DMS79 (cell line): Measurements from ENCODE around the gene PPP6R2.

ENCODE experiments used
- DNase-seq: peaks from one replicate; lab custom pipeline; 2025; lab: John Stamatoyannopoulos, UW

PPP6R2 gene

DNA sequence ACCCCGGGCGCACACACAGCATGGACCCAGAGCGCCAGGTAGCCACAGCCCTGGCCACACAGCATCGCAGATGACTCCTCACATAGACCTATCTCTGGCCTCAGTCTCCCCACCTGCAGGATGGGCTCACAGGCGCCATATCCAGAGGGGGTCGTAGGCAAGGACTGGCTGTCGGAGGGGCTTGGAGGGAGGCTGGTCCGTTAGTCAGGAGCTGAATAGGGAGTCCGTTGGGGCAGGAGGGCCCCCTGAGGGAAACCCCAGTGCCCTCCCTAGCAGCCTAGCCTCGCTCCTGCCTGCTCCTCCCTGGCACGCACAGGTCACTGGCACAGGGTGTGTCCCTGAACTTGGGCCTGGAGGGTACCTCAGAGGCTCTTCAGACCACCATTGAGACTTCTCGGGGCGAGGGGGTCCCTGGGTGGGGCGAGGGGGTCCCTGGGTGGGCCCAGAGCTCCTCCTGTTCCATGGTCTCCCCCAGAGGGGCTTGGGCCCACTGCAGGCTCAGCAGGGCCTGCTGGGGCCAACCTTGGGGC is 37.7 kb upstream of the PPP6R2 start:
- DNase-seq, result no peak

DNA sequence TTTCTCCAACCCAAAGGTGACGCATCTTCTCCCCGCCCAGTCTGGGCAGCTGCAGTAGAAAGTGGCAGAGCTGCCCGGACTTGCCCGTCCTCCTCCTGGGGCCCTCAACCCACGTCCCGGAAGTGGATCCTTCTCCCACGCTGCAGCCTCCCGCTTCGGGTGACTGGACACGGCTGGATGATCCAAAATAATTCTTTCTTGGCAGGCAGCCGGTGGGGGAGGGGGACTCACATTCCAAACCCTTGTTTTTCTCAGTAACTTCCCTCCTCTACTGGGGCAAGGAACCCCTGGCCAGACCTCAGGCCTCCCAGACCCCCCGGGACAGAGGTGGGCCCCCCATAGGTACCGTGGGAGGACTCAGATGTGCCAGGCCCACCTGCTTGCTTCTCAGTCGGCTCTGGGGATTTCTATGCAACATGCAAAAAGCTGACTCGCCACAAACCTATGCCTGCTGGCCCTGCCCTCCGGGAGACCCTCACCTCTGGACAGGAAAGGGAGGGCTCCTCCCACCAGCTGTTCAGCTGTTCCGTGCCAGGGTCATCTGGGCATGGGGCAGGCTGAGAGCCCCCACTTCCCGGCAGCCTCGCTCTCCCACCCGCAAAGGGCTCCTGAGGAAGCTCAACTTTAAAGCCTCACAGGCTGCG is 37.1 kb upstream of the PPP6R2 start:
- DNase-seq, result peak; percentile 65

DNA sequence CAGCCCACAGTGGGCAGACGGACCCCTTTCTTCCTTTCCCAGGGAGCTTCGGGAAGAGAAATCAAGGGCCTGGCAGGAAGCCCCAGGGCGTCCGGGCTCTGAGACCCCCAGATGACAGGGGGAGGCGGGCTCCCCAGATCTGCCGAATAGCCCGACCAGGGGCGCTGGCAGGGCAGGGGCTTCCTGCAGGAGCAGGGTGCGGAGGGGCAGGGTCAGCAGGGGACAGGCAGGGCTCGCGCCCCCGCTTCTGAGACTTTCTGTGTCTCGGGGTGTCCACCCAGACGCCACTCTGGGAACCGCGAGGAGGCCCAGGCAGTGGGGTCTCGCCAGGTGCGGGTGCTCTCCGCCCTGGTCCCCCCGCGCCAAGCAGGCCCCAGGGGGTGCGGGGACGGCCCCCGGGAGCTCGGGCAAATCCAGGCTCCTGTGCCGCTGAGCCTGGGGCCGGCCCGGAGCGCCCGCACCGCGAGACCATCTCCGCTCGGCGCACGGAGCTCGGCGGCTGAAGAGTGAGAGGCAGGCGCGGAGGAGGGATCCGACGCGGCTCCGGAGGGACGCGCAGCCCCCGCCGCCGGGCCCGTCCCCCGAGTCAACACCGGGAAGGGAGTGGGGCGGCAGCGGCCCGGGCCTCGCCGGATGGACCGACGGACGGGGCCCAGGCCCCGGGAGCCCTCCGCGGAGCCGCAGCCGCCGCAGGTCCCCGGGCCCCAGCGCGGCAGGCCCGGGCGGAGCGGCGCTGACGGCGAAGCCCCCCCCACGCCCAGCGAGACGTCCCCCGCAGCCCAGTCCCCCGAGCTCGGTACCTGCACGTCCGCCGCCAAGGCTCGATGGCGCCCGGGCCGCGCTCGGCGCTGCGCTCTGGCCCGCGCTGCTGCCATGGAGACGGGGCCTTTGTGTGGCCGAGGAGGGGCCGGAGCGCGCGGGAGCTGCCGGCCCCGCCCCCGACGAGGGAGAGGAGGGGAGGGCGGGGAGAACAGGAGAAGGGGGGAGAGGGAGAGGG is 36.1 kb upstream of the PPP6R2 start, which contains the start of gene PLXNB2:
Gene PLXNB2 (minus strand): TSS at position 894 of the 997 bp plus-strand sequence. CDS start 17,062 bp downstream, outside the sequence.
- no peak for DNase-seq

DNA sequence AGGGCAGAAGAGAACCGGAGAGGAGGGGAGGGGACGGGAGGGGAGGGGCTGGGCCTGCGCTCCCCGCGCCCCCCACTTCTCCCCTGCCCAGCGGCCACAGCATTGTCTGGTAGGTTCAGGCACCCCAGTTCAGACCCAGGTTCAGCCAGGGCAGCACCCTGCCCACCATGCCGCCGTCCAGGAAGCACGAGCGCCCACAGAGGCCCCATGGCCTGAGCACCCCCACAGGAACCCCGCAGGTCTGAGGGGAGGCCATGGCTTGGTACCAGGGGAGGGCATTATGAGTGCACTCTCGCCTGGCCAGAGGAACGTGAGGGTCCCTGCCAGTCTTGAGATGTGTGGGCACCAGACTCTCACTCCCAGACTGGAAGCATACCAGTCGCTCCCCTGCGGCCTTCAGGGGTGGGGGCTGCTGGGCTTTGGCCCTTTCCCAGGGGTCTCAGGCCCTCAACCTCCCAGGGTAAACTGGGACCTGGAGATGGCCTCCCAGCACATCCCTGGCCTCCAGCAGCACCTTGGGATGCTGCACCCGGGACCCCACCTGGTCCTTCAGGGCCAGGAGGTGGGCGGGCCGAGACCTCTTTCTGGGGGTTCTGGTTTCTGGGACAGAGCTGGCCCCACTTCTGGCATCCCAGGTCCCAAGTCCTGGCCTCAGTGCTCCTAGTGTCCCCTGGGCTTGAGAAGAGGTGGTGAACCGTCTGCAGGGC is 35.1 kb upstream of the PPP6R2 start:
- no peak for DNase-seq

DNA sequence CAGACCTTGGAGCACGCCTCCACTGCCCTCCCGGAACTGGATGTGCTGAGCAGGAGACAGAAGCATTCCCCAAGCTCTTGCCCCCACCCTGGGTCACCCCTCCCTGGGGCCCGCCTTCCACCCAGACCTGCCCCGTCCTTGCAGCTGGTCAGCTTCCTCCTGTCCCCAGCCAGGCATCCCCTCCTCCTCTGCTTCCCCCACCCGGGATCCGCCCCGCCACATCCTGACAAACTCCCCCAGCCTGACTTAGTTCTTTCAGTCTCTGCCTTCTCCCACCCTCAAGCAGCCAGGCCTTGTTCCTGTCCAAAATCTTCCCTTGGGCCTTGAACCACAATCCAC is 34.6 kb upstream of the PPP6R2 start:
- DNase-seq, result no peak

DNA sequence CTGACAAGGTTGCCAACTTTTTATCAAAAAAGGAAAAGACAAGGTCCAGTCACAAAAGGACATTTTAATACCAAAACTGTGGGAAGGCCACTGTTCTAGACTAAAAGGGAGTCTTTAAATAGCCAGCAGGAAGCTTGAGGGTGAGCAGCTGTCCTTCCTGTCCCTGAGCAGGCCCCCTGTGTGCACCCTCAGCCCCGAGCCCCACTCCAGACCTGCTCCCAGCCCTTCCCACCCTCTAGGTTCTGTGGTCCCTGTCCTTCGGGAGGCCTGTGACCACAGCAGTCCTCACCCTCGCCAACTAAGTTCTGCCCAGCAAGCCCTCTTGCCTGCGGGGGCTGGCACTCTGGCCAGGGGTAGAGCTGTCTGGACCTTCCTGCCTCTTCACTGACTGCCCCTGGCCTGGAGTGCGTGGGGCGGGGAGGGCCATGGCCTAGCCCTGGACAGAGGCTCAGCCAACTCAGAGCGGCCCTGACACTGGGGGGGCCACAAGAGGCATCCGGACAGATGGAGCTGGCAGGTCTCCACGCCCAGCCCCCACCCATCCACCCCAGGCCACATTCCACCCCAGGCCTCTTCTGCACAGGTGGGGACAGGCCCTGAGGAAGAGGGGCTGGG is 34.0 kb upstream of the PPP6R2 start:
- DNase-seq, result no peak

DNA sequence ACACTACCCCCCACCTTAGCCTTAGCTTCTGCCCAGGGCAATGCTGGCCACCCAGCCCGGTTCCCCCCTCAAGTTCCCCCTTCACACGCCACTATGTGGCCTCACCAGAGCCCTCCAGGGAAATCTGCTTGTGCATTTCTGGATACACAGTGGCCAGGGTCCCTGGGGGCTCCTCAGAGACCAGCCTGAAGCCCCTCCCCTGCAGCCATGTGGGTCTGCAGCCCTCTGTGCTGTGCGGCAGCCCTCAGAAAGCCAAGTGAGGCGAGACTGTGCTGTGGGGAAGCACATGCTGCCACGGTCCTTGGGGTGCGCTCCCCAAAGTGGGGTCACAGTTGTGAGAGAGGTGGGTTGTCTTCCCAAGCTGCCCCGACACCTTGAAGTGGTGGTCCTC is 33.5 kb upstream of the PPP6R2 start:
- no peak for DNase-seq

DNA sequence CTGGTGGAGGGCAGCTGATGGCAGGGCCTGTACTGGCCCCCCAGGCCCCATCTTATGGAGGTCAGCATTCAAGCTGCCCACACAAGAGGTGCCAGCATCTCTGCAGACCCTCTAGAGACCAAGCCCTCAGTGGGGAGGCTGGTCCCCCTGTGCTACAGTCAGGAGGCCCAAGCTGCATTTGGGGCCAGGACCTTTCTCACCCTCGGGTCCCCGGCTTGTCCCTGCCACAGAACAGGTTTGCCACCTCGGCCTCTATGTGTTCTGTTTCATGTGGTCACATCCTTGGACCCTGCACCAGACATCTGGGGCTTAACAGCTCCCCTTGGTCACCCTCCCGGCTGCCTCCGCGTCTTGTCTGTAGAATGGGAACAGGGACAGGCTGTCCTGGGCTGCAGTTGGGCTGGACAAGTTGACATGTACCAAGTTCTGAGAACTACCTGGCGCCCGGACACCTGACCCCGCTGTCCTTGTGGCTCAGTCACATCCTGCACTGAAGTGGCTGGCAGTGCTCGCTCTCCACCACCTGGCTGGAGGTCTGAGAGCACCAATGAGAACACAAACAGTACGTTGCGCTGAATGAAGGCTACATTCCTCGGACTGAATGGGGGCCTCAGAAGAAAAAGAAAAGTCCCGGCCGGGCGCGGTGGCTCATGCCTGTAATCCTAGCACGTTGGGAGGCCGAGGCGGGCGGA is 33.0 kb upstream of the PPP6R2 start:
- no peak for DNase-seq

DNA sequence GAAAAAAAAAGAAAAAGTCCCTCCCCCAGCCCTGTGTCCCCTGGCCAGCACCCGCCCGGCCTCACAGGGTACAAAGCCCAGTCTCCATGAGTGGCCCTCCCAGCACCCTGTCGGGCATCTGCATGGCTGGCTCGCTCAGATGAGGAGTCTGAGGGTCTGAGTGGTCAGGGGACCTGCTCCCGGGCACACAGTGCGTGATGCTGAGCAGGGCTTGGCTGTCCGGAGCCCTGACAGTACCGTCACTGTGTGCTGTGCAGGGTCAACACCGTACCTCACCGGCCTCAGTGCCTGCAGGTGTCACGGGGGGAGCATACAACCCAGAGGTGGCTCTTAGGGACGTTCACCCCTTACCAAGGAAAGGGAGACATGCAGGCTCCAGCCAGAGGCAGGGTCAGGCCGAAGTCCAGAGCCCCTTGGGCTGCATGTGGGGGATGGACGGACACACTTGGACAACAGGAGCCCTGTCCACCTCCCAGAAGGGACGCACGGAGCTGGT is 32.1 kb upstream of the PPP6R2 start:
- DNase-seq, result no peak

DNA sequence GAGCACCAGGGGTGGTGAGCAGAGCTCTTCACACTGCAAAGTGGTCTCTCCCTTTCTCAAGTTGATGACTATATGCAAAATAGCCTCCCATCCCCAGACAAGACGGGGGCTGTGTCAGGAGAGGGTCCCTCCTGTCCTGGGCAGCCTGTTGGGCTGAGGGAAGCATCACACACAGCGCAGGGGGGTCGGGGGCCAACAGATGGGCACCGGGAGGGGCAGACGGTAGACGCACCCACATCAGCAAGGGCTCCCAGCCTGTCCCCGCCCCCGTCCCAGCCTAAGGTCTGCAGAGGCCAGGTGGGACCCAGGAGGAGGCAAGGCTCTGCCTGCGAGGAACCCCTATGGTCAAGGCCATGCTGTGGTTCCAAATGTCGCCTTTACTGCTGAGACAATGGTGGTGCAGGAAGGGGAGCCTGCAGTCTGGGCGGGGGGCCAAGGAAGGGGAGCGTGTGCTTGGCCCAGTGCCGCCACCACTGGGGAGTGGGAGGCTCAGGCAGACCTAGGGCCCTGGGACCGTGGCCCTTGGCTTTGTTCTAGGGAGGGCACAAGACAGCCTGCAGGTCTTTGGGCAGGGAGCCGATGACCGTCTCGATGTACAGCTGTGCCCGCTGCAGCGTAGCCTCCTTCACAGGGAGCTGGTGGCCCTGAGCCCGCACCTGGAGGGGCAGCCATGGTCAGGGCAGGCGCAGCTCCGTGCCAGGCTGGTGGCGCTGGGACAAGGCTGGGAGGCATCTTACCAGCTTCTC is 31.3 kb upstream of the PPP6R2 start:
- no peak for DNase-seq

DNA sequence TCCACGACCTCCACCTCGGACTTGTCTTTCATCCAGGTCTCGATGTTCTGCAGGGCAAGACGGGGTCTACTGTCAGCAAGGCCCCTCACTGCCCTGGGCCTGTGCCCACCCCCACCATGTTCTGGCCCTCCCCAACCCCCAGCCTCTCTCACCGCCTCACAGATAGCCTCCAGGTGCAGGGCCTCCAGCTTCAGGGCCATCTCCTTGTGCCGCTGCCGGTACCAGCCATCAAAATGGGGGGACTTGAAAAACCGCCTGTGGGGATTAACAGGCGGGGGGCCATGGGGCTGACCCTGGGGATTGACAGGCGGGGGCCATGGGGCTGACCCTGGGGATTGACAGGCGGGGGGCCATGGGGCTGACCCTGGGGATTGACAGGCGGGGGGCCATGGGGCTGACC is 30.8 kb upstream of the PPP6R2 start:
- no peak for DNase-seq

DNA sequence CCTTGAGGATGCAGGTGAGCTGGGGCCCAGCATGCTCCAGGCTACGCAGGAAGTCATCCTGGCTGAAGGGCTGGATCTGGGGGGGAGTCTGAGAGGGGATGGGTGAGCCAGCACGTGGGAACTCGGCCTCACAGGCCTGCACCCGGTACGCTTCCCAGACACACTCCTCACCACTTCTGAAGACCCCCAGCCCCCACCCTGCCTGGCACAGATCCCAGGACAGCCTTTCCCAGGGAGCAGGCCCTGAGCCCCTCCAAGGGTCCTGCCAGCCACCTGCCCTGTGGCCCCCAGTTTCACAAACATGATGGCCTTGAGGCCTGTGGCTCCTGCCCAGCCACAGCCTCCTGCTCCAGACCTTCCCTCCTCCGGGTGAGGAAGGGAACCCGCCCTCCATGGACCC is 30.1 kb upstream of the PPP6R2 start:
- DNase-seq, result no peak

DNA sequence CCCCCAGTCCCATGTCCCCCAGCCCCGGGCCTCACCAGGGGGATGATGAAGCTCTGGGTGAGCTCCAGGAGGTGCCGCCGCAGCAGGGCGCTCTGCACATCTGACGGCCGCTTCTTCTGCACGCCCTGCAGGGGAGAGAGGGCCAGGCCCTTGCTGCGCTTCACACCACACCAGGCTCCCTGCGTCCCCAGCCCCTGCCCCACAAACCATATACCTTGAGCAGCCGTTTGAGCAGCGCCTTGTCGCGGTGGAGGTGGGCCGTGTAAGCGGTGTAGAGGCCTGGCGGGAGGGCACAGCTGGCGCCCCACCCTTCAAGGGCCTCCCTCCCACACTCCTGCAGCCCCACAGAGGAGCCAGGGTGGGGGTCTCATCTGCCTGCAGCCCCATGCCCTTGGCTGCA is 29.5 kb upstream of the PPP6R2 start:
- DNase-seq, result no peak

DNA sequence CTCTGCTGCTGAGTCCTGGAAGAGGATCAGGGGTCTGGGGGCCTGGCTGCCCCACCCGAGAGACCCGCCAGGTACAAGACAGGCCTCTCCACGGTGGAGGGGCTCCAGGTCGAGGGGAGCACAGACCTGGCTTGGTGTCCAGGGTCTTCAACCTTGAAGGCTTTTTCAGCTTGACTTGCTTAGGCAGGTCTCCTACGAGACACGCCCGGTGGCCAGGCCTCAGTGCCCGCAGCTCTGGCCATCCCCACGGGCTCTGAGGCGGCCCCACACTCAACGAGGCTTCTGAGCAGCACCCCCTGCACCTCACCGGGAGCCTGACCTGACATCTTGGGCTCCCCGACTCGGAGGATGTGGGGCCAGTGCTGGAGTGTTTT is 29.1 kb upstream of the PPP6R2 start:
- DNase-seq, result no peak

DNA sequence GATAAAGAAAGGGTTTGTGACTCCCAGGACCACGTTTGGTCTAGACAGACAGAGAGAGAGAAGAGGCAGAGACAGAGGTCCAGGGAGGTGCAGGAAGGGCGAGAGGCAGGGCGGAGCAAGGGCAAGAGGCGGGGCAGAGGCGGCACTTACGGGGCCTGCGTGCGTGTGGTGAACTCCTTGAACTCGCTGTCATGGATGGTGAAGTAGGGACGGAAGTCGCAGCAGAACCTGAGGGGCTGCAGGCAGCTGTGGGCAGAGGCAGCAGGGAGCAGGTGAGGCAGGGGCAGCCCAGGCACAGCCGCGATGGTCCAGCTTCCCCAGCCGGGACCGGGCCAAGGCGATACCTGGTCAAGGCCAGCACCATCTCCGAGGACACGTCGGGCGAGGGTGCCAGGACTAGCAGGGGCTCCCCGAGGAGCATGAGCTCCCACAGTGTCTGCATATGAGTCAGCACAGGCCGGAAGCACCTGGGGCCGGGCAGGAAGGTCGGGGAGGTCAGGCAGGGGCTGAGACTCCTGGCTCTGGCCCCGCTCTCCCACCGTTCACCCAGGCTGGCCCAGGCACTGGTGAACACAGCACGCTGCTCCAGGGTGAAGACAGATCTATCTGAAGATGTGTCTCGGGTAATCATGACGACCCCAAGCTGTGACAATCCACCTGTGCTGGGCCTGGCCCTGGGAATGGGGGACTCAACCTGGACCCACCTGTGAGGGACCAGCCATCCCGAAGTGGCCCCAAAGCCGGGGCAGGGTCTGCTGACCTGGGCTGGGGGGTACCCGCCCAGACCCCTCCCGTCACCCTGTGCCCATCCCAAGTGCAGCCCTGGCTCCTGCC is 28.5 kb upstream of the PPP6R2 start:
- peak; percentile 63 for DNase-seq

DNA sequence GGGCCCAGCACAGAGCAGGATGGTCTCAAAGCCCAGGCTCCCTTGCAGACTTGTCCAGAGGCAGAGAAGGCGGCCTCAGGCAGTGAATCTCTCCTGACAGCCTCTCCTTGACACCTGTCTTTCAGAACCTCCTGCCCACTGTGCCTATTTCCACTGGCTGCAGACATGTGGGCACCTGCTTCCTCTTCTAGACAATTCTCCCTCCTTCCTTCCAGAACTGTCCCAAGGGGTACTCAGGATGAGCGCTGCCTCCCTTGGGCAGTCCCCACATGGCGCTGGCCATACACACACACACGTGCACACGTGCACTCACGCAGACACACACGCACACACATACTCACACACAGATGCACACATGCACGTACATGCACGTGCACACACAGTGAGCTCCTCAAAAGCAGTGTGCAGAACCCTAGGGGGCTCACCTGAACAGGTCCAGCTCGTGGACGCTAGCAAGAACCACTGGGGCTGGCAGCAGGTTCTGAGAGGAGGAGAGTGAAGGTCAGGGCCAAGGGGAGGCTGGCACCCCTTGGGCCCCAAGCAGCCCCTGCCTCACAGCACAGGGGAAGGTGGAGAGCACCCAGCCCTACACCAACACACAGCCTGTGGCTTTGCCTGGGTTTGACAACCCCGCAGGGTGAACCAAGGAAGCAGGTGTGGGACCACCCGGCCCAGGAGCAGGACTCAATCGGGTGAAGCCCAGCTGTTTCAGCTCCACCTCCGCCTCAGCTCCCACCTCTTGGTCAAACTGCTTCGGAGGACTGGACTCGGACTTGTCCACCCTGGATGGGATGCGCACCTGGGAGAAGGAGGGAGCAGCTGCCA is 27.6 kb upstream of the PPP6R2 start:
- no peak for DNase-seq

DNA sequence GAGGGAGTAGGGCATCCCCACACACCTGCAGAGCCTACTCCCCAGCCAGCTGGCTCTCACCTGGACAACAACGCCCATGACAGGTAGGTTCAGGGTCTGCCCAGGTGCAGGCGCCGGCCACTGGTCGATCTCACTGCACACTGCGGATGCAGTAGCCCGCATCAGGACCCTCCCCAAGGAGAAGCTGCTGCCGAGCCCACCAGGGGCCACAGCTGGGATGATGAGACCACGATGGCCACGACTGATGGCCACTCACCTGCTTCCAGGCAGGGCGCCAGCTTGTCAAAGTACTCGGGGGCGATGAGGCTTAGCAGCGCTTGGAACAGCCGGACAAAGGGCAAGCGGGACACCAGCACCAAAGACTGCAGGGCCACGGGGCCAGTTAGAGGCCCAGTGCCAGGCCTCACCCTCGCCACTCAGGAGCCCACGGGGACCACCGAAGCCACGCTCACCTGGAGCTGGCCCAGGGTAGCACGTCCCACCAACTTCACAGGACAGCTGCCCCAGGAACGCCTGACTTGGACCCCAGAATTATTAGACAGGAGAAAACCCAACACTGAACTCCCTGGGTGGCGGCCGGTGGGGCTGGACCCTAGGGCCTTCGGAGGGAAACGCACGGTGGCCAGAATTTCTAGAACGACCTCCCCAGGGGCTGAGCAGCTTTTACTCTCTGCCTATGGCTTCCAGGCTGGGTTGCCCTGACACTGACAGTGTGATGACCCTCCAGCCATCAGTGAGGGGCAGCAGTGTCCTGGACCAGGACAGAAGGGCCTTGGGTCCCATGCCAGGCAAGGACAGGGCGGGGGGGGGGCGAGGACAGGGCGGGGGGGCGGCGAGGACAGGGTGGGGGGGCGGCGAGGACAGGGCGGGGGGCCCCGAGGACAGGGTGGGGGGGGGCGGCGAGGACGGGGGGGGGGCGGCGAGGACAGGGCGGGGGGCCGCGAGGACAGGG is 26.7 kb upstream of the PPP6R2 start:
- no peak for DNase-seq

DNA sequence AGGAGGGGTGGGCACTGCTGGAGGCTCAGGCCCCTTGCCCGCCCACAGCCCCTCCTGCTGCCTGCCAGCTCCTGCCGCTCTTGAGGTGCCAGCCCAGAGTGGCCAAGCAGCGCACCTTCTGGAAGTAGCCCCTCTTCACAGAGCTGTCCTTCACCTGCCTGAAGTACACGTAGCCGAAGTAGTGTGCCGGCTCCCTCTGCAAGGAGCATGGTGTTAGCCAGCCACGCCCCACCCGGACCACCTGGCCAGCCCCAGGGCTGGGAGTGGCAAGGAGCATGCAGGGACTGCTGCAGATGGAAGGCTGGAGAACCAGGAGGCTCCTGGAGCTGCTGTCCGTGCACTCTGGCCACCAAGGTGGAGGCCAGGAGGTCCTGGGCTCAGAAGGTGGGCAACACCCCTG is 25.9 kb upstream of the PPP6R2 start:
- DNase-seq, result no peak
